ENCODE results near the gene GAD2. TPM values are rescaled to one million over a fixed set of nuclear protein-coding genes. Genes with fewer than 3 reads are reported as not detected.

Gene GAD2
- total and polyA plus RNA-seq, 2 experiments from 2014 or later, result 0.56 to 0.86 TPM

DNA sequence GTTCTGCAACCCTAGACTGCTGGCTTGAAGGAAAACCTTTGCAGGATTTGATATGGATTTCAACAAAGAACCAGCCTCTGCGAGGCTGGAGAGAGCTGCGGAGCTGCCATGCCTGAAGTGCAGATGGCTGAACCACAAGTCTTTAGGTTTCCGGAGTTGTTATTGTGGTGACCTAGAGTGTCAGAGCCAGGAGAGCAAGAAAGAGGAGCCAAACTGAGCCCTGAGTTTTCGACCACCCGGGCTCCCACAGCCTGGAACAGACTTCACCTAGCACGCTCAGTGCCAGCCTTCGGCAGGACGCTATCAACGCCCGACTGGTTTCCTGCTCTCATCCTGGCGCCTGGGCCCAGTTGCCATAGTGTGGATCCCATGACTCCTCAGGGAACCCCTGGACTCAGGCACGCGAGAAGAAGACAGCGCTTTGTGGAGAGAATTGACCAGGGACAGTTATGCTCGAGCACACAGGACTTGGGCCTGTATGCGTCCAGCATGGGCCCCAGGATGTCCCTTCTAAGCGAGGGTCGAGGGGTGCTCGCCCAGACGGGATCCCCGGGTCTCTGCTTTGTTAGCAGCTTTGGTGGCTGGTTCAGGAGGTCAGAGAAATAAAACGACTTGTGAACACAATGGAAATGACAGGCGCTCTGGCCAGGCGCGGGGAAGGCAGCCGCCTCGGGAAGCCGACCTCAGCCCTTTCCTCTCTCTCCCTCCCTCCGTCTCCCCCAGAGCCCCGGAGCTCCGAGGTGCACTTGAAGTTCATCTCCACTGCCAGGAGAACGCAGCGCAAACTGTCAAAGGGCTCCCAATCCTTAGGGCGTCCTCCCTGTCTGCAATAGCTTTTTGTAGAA lies 1.8 kb upstream of the GAD2 start:
- Histone ChIP-seq H3K4me2 (peak overlapping the region; percentile 91), H4K20me1 (replicated peaks; ENCODE audit: insufficient read depth) (no peaks in the 10 kb centered on the region), H3K36me3 (ENCODE audit: insufficient read depth) (no peaks in the 10 kb centered on the region), H3K4me3 (peak overlapping the region; percentile 75), H3F3A (replicated peaks; ENCODE audit: low read depth) (peaks cover 12% of the 10 kb centered on the region; the same call in 1 of the 2 replicates), H3K9me2 (ENCODE audit: insufficient read depth) (no peaks in the 10 kb centered on the region), H2AFZ (peak overlapping the region; percentile 75), H3K27ac (ENCODE audit: low read depth) (peak overlapping the region; percentile 28; the same call in 1 of the 2 replicates), H3K4me1 (ENCODE audit: insufficient read depth) (peaks cover 55% of the 10 kb centered on the region), H3K79me2 (replicated peaks; ENCODE audit: insufficient read depth) (no peaks in the 10 kb centered on the region), H3K27me3 (ENCODE audit: insufficient read depth) (peaks cover 94% of the 10 kb centered on the region)
- peak overlapping the region; percentile 76 for H3K4me3 Mint-ChIP-seq
- no peak overlapping the region for H3K27ac Mint-ChIP-seq
- H3K9me3 Mint-ChIP-seq, result no peaks in the 10 kb centered on the region; the same call in 2 of the 3 replicates
- peak; percentile 61 for DNase-seq (ENCODE audit: low spot score)
- ATAC-seq, result peak; percentile 3
- no peaks in the 10 kb centered on the region; the same call in 2 of the 3 replicates for H3K36me3 Mint-ChIP-seq (ENCODE audit: low read depth)
- peak; percentile 56 for TF ChIP-seq EZH2 (IDR thresholded peaks at IDR 0.05; ENCODE audit: low read depth, unreplicated experiment)
- TF ChIP-seq, protein P1, sequence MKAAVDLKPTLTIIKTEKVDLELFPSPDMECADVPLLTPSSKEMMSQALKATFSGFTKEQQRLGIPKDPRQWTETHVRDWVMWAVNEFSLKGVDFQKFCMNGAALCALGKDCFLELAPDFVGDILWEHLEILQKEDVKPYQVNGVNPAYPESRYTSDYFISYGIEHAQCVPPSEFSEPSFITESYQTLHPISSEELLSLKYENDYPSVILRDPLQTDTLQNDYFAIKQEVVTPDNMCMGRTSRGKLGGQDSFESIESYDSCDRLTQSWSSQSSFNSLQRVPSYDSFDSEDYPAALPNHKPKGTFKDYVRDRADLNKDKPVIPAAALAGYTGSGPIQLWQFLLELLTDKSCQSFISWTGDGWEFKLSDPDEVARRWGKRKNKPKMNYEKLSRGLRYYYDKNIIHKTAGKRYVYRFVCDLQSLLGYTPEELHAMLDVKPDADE (IDR thresholded peaks at IDR 0.05), result no peak
- TF ChIP-seq, protein P2, sequence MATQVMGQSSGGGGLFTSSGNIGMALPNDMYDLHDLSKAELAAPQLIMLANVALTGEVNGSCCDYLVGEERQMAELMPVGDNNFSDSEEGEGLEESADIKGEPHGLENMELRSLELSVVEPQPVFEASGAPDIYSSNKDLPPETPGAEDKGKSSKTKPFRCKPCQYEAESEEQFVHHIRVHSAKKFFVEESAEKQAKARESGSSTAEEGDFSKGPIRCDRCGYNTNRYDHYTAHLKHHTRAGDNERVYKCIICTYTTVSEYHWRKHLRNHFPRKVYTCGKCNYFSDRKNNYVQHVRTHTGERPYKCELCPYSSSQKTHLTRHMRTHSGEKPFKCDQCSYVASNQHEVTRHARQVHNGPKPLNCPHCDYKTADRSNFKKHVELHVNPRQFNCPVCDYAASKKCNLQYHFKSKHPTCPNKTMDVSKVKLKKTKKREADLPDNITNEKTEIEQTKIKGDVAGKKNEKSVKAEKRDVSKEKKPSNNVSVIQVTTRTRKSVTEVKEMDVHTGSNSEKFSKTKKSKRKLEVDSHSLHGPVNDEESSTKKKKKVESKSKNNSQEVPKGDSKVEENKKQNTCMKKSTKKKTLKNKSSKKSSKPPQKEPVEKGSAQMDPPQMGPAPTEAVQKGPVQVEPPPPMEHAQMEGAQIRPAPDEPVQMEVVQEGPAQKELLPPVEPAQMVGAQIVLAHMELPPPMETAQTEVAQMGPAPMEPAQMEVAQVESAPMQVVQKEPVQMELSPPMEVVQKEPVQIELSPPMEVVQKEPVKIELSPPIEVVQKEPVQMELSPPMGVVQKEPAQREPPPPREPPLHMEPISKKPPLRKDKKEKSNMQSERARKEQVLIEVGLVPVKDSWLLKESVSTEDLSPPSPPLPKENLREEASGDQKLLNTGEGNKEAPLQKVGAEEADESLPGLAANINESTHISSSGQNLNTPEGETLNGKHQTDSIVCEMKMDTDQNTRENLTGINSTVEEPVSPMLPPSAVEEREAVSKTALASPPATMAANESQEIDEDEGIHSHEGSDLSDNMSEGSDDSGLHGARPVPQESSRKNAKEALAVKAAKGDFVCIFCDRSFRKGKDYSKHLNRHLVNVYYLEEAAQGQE (IDR thresholded peaks at IDR 0.05; ENCODE audit: unreplicated experiment), result peak; percentile 18
- peaks cover 54% of the 10 kb centered on the region for H3K27me3 Mint-ChIP-seq (ENCODE audit: insufficient read depth, low read depth, poor library complexity)
- peaks cover 51% of the 10 kb centered on the region for H3K4me1 Mint-ChIP-seq

DNA sequence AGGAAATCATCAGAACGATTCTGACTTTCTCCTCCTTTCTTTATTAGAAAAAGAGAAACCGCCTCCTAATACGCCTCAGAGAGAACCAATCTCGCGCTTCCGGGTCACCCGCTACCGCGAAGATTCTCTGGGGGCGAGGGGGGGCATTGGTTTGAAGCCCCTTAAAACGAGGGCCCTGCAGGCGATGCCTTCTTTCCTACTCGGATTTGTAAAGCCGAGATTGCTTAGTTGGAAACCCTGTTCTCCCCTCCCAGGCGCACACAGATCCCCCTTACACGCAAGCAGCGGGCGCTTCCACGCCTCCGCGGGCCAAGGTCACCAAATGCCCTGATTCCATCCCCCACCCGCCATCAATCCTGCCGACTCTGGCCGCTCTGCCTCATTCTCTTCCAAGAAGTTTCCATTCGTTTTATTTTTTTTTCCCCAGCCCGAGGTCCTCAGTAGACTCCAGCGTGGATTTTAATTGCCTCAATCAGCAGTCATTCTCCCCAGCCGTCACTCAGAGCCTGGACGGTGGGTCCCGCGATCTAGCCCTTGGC lies 1.1 kb upstream of the GAD2 start:
- Histone ChIP-seq H3K4me3 (peak overlapping the region; percentile 75), H4K20me1 (replicated peaks; ENCODE audit: insufficient read depth) (no peaks in the 10 kb centered on the region), H3F3A (replicated peaks; ENCODE audit: low read depth) (peaks cover 12% of the 10 kb centered on the region; the same call in 1 of the 2 replicates), H3K36me3 (ENCODE audit: insufficient read depth) (no peaks in the 10 kb centered on the region), H3K4me2 (peak overlapping the region; percentile 91), H3K27me3 (ENCODE audit: insufficient read depth) (peaks cover 94% of the 10 kb centered on the region), H3K4me1 (ENCODE audit: insufficient read depth) (peaks cover 62% of the 10 kb centered on the region), H3K79me2 (replicated peaks; ENCODE audit: insufficient read depth) (no peaks in the 10 kb centered on the region), H3K9me2 (ENCODE audit: insufficient read depth) (no peaks in the 10 kb centered on the region), H2AFZ (peak overlapping the region; percentile 75), H3K27ac (ENCODE audit: low read depth) (no peak overlapping the region)
- Mint-ChIP-seq H3K36me3 (ENCODE audit: low read depth) (no peaks in the 10 kb centered on the region; the same call in 2 of the 3 replicates), H3K4me3 (peak overlapping the region; percentile 76), H3K27ac (no peak overlapping the region), H3K27me3 (ENCODE audit: insufficient read depth, low read depth, poor library complexity) (peaks cover 60% of the 10 kb centered on the region), H3K9me3 (no peaks in the 10 kb centered on the region; the same call in 2 of the 3 replicates), H3K4me1 (peaks cover 55% of the 10 kb centered on the region)
- peak; percentile 17 for DNase-seq (ENCODE audit: low spot score)
- no peak for ATAC-seq
- TF ChIP-seq STAT1 (IDR thresholded peaks at IDR 0.05; ENCODE audit: unreplicated experiment) (no peak), EZH2 (IDR thresholded peaks at IDR 0.05; ENCODE audit: low read depth, unreplicated experiment) (no peak), ZNF331 (CRISPR knock-in tag; IDR thresholded peaks at IDR 0.05; ENCODE audit: low read depth) (no peak)
- TF ChIP-seq, protein P3, sequence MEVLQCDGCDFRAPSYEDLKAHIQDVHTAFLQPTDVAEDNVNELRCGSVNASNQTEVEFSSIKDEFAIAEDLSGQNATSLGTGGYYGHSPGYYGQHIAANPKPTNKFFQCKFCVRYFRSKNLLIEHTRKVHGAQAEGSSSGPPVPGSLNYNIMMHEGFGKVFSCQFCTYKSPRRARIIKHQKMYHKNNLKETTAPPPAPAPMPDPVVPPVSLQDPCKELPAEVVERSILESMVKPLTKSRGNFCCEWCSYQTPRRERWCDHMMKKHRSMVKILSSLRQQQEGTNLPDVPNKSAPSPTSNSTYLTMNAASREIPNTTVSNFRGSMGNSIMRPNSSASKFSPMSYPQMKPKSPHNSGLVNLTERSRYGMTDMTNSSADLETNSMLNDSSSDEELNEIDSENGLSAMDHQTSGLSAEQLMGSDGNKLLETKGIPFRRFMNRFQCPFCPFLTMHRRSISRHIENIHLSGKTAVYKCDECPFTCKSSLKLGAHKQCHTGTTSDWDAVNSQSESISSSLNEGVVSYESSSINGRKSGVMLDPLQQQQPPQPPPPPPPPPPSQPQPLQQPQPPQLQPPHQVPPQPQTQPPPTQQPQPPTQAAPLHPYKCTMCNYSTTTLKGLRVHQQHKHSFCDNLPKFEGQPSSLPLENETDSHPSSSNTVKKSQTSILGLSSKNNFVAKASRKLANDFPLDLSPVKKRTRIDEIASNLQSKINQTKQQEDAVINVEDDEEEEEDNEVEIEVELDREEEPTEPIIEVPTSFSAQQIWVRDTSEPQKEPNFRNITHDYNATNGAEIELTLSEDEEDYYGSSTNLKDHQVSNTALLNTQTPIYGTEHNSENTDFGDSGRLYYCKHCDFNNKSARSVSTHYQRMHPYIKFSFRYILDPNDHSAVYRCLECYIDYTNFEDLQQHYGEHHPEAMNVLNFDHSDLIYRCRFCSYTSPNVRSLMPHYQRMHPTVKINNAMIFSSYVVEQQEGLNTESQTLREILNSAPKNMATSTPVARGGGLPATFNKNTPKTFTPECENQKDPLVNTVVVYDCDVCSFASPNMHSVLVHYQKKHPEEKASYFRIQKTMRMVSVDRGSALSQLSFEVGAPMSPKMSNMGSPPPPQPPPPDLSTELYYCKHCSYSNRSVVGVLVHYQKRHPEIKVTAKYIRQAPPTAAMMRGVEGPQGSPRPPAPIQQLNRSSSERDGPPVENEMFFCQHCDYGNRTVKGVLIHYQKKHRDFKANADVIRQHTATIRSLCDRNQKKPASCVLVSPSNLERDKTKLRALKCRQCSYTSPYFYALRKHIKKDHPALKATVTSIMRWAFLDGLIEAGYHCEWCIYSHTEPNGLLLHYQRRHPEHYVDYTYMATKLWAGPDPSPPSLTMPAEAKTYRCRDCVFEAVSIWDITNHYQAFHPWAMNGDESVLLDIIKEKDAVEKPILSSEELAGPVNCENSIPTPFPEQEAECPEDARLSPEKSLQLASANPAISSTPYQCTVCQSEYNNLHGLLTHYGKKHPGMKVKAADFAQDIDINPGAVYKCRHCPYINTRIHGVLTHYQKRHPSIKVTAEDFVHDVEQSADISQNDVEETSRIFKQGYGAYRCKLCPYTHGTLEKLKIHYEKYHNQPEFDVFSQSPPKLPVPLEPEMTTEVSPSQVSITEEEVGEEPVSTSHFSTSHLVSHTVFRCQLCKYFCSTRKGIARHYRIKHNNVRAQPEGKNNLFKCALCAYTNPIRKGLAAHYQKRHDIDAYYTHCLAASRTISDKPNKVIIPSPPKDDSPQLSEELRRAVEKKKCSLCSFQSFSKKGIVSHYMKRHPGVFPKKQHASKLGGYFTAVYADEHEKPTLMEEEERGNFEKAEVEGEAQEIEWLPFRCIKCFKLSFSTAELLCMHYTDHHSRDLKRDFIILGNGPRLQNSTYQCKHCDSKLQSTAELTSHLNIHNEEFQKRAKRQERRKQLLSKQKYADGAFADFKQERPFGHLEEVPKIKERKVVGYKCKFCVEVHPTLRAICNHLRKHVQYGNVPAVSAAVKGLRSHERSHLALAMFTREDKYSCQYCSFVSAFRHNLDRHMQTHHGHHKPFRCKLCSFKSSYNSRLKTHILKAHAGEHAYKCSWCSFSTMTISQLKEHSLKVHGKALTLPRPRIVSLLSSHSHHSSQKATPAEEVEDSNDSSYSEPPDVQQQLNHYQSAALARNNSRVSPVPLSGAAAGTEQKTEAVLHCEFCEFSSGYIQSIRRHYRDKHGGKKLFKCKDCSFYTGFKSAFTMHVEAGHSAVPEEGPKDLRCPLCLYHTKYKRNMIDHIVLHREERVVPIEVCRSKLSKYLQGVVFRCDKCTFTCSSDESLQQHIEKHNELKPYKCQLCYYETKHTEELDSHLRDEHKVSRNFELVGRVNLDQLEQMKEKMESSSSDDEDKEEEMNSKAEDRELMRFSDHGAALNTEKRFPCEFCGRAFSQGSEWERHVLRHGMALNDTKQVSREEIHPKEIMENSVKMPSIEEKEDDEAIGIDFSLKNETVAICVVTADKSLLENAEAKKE (CRISPR knock-in tag; IDR thresholded peaks at IDR 0.05), result no peak
- TF ChIP-seq, protein P1 (IDR thresholded peaks at IDR 0.05), result no peak

Measured in GM23338 (cell line).